PC-3 (cell line): ENCODE results near the gene EN2. TPM values are rescaled to one million over a fixed set of nuclear protein-coding genes. Genes with fewer than 3 reads are reported as not detected.

ENCODE experiments used
- ATAC-seq: fragments of 200-7000 bp; cut with Tn5 transposase; 2 replicates; pipeline ENCODE4 v1.9.1; 2020; ENCODE audit warnings: mild to moderate bottlenecking, moderate library complexity
- BruUV-seq: library from RNA; stranded (reverse); fragments of 400-500 nt; replicated peaks from 2 replicates; lab custom pipeline; 2021; lab: Mats Ljungman, UMichigan
- CTCF ChIA-PET: fragments of 300-600 bp; sonication (Branson Sonifier 250); formaldehyde crosslinking; loops from one replicate; lab custom pipeline; 2022; ENCODE audit warnings: antibody characterized with exemption; lab: Charles Lee
- POLR2A ChIA-PET: fragments of 300-600 bp; sonication (Branson Sonifier 250); formaldehyde crosslinking; loops from one replicate; lab custom pipeline; 2022; ENCODE audit warnings: antibody characterized with exemption; ENCODE audit not compliant: unreplicated experiment; lab: Charles Lee
- DNase-seq: peaks from one replicate; pipeline ENCODE4 v3.0.0-alpha.2; 2015
- H2AFZ ChIP-seq: fragments of 300-600 bp; sonication (generic); 2 replicates; pipeline ENCODE4 v1.6.0; 2016; ENCODE audit warnings: antibody characterized with exemption, low read length
- H3F3A ChIP-seq: fragments of 300-600 bp; sonication (generic); one replicate; pipeline ENCODE4 v1.6.0; 2017; ENCODE audit warnings: antibody characterized with exemption, low read length, control low read depth, mild to moderate bottlenecking; ENCODE audit not compliant: unreplicated experiment
- H3K27ac ChIP-seq: fragments of 300-600 bp; sonication (generic); 2 replicates; pipeline ENCODE4 v1.5.1; 2016; ENCODE audit warnings: mild to moderate bottlenecking, low read length
- H3K27me3 ChIP-seq: fragments of 300-600 bp; sonication (generic); 2 replicates; pipeline ENCODE4 v1.6.1; 2016; ENCODE audit warnings: low read length, mixed read lengths
- H3K36me3 ChIP-seq: fragments of 300-600 bp; sonication (generic); 2 replicates; pipeline ENCODE4 v1.6.1; 2016; ENCODE audit warnings: low read depth, mixed run types, low read length, mixed read lengths
- H3K4me1 ChIP-seq: fragments of 300-600 bp; sonication (generic); 2 replicates; pipeline ENCODE4 v1.5.1; 2016; ENCODE audit warnings: low read length; ENCODE audit not compliant: insufficient read depth
- H3K4me2 ChIP-seq: fragments of 300-600 bp; sonication (generic); 2 replicates; pipeline ENCODE4 v1.6.0; 2016; ENCODE audit warnings: low read length
- H3K4me3 ChIP-seq: fragments of 300-600 bp; sonication (generic); 2 replicates; pipeline ENCODE4 v1.5.1; 2016; ENCODE audit warnings: mild to moderate bottlenecking, low read length, mixed read lengths
- H3K79me2 ChIP-seq: fragments of 300-600 bp; sonication (generic); 2 replicates; pipeline ENCODE4 v1.6.1; 2017; ENCODE audit warnings: low read length, mixed read lengths
- H3K9ac ChIP-seq: fragments of 300-600 bp; sonication (generic); 2 replicates; pipeline ENCODE4 v1.6.0; 2016; ENCODE audit warnings: mild to moderate bottlenecking, low read length
- H3K9me2 ChIP-seq: fragments of 300-600 bp; sonication (generic); replicated peaks from 2 replicates; pipeline ENCODE4 v1.6.1; 2016; ENCODE audit warnings: mixed run types, low read length, mixed read lengths
- H3K9me3 ChIP-seq: fragments of 300-600 bp; sonication (generic); 2 replicates; pipeline ENCODE4 v1.6.1; 2016; ENCODE audit warnings: low read length, mixed read lengths
- H4K20me1 ChIP-seq: fragments of 300-600 bp; sonication (generic); 2 replicates; pipeline ENCODE4 v1.6.1; 2016; ENCODE audit warnings: low read length, mixed read lengths
- CTCF ChIP-seq: fragments of 300-600 bp; sonication (generic); conservative IDR thresholded peaks from 2 replicates; pipeline ENCODE4 v1.5.1; 2017; ENCODE audit warnings: antibody characterized with exemption, low read depth, mild to moderate bottlenecking, low read length
- EZH2 ChIP-seq: fragments of 300-600 bp; sonication (generic); IDR thresholded peaks from one replicate; pipeline ENCODE4 v1.6.1; 2017; ENCODE audit warnings: antibody characterized with exemption, mild to moderate bottlenecking, low read length; ENCODE audit not compliant: unreplicated experiment
- EZH2phosphoT487 ChIP-seq: fragments of 300-600 bp; sonication (generic); IDR thresholded peaks from 2 replicates; pipeline ENCODE4 v1.6.1; 2018; ENCODE audit warnings: mild to moderate bottlenecking, antibody characterized with exemption, low read length, borderline replicate concordance
- intact Hi-C: fragments of 100-400 bp; cut with micrococcal nuclease; formaldehyde crosslinking; loops from 2 replicates; pipeline ENCODE4 v1.9.0; 2023
- total RNA-seq: library from RNA; depleted of rRNA; stranded (reverse); fragments of >200 nt; gene quantifications from 2 replicates; pipeline ENCODE4 v1.2.3, GENCODE V29; 2014

Gene EN2
- total RNA-seq, 1 experiment from 2014 or later = 2.3 TPM

- DNase-seq (no peak), ATAC-seq (no peak)
- no peaks in the 10 kb centered on the region for H3F3A ChIP-seq
- no peak for TF ChIP-seq EZH2phosphoT487
- TF ChIP-seq EZH2 = no peak
- TF ChIP-seq CTCF = no peak
- POLR2A ChIA-PET = no interaction called here
- H3K36me3 ChIP-seq = no peaks in the 10 kb centered on the region
- no peaks in the 10 kb centered on the region for H3K9me2 ChIP-seq
- no peaks in the 10 kb centered on the region for H4K20me1 ChIP-seq
- CTCF ChIA-PET = no interaction called here
- no peak overlapping the region for H3K27ac ChIP-seq
- H3K9me3 ChIP-seq = no peaks in the 10 kb centered on the region
- H3K4me3 ChIP-seq = no peak overlapping the region
- no peaks in the 10 kb centered on the region for H3K4me1 ChIP-seq
- no peaks in the 10 kb centered on the region for H3K79me2 ChIP-seq
- peaks cover 46% of the 10 kb centered on the region for H3K27me3 ChIP-seq
- no peak overlapping the region for H3K9ac ChIP-seq
- no peak overlapping the region for H2AFZ ChIP-seq
- intact Hi-C loops = no loop called here
- no peak overlapping the region for H3K4me2 ChIP-seq
- no TSS peak for BruUV-seq
Observed at GRCh38 chr7:155448632-155449007, 9.3 kb upstream of the EN2 start.

GRCh38 chr7:155449008-155449868 is 8.7 kb upstream of the EN2 start:
- Histone ChIP-seq H3K9me3 (no peaks in the 10 kb centered on the region), H3K79me2 (no peaks in the 10 kb centered on the region), H3K9ac (no peak overlapping the region), H4K20me1 (no peaks in the 10 kb centered on the region), H3K36me3 (no peaks in the 10 kb centered on the region), H3K27me3 (peaks cover 45% of the 10 kb centered on the region), H3K9me2 (no peaks in the 10 kb centered on the region), H3K4me2 (no peak overlapping the region), H3K4me1 (no peaks in the 10 kb centered on the region), H3K27ac (no peak overlapping the region), H2AFZ (no peak overlapping the region), H3K4me3 (no peak overlapping the region), H3F3A (no peaks in the 10 kb centered on the region)
- DNase-seq = no peak
- intact Hi-C loops = no loop called here
- no peak for TF ChIP-seq CTCF
- no peak for TF ChIP-seq EZH2
- no peak for TF ChIP-seq EZH2phosphoT487
- ATAC-seq = no peak
- CTCF ChIA-PET = no interaction called here
- POLR2A ChIA-PET = no interaction called here
- BruUV-seq = no TSS peak

- no TSS peak for BruUV-seq
- Histone ChIP-seq H3K9ac (no peak overlapping the region), H3F3A (no peaks in the 10 kb centered on the region), H2AFZ (no peak overlapping the region), H3K27ac (no peak overlapping the region), H3K9me3 (no peaks in the 10 kb centered on the region), H3K79me2 (no peaks in the 10 kb centered on the region), H3K4me3 (no peak overlapping the region), H3K9me2 (no peaks in the 10 kb centered on the region), H3K4me2 (no peak overlapping the region), H3K36me3 (no peaks in the 10 kb centered on the region), H3K4me1 (no peaks in the 10 kb centered on the region), H3K27me3 (peaks cover 47% of the 10 kb centered on the region), H4K20me1 (no peaks in the 10 kb centered on the region)
- intact Hi-C loops = no loop called here
- TF ChIP-seq CTCF (no peak), EZH2 (no peak), EZH2phosphoT487 (no peak)
- DNase-seq = no peak
- ChIA-PET POLR2A (no interaction called here), CTCF (no interaction called here)
- no peak for ATAC-seq
Observed at GRCh38 chr7:155449869-155450557, 7.9 kb upstream of the EN2 start.
